Activated naive CD8-positive, alpha-beta T cell treated with anti-CD3 and anti-CD28 coated beads, Interleukin-2, amount 50 U/mL, for 16 hours (primary cell): Measurements from ENCODE around the gene FOXP1.

Source experiments
- DNase-seq: peaks from one replicate; pipeline ENCODE4 v3.0.0-alpha.2; 2020; ENCODE audit warnings: low read depth, low spot score

FOXP1 gene

DNA sequence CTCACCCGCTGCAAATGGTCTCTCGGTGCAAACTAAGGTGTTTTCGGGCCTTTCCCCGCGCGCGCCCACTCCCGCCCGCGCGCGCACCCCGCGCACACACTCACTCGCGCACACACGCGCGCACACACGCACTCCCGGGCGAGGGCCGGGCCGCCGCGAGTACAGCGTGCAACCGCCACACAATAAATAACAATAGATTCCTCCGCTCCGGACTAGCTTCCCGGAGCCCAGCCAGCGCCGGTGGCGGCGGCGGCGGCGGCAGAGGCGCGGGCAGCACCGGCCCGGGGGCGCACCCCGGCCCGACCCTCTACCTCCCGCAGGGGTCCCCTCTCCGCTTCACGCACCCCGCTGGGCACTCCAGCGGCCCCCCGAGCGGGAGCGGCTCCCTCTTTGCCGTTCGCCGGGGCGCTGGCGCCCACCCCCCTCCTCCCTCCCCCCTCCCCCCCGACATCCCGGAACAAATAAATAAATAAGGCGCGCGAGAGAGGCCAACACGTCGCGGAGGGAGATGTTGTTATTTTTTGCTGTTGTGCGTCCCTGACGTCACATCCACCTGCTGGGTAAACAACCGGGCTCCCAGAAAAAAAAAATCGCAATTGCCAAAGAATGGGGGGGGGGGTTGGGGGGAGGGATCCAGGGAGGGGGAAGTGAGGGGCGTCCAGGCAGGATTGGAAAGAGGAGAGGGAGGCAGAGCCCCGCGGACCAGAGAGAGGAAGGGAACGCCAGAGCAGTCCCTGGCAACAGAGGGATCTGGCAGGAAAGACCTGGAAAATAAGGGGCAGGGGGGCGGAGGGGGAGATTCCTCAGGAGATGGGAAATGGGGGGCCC is at the start of gene FOXP1:
Gene FOXP1 (minus strand): TSS at position 163 of the 828 bp plus-strand sequence. CDS start 385,347 bp downstream, outside the sequence.
- peak; percentile 21 for DNase-seq

DNA sequence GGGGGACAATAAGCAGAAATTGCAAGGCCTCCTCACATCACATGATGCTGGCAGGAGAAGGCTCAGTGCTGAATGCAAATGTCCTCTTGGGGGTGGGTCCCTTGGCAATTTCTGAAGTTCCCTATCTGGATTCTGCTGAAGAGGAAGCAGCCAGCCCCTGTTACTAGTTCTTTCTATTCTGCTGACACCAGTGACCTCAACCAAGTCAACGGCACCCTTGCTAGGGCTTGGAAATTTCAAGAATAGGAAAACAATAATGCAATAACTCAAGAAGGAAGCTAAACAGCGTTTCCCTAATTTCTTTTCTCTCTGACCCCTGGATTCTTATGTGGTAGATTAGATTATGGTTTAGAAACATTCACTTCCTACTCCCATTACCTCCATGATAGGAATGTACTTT is 46.2 kb upstream of the FOXP1 start:
- no peak for DNase-seq

DNA sequence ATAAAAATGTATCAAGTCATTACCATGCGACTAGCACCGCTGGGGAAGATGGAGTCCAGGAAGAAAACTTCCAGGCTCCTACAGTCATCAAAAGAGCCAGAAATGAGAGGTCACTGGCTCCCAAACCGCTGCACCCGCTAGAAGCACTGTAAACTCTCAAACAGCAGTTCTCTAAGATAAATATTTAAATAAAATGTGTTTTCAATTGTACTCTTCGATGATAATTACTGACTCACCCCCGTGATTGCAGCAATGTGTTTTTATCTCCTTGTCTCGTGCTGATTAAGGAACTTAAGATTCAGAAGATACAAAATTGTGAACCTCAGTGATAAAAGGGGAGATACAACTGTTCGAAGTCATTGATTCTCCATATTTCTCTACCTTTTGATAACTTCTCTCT is 45.8 kb upstream of the FOXP1 start:
- no peak for DNase-seq

DNA sequence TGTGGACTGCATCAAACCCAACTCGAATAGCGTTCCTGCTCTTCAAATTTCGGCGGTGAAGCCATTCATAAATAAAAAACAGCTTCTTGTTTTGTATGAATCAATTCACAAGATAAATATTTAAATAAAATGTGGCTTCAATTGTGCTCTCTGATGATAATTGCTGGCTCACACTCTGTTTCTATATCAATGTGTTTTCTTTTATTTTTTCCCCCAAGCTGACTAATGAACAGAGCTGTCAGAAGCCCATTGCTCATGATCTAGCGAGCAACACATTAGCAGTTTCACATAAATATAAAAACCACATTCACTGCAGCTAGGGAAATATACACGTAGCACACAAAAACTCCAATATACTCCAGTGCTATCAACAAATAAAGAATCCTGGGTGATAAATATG is 45.0 kb upstream of the FOXP1 start:
- no peak for DNase-seq

DNA sequence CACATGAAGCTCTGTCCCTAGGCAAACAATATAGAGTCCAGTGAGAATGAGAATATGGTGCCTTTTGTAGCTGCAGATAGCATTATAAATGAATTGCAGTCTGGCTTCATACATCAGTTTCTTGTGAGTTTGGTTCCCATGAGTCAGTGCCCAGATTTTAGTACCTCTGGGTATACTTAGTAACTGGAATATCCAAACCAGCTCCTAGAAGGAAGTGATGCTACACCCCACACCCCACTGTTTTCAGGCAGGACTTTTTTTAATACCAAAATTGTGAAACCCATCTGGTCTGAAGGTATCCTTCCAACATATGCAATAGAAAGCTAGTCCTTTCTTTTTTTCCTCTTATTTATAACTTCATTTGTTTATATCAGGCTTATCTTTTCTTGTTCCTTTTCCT is 42.1 kb upstream of the FOXP1 start:
- DNase-seq: no peak

DNA sequence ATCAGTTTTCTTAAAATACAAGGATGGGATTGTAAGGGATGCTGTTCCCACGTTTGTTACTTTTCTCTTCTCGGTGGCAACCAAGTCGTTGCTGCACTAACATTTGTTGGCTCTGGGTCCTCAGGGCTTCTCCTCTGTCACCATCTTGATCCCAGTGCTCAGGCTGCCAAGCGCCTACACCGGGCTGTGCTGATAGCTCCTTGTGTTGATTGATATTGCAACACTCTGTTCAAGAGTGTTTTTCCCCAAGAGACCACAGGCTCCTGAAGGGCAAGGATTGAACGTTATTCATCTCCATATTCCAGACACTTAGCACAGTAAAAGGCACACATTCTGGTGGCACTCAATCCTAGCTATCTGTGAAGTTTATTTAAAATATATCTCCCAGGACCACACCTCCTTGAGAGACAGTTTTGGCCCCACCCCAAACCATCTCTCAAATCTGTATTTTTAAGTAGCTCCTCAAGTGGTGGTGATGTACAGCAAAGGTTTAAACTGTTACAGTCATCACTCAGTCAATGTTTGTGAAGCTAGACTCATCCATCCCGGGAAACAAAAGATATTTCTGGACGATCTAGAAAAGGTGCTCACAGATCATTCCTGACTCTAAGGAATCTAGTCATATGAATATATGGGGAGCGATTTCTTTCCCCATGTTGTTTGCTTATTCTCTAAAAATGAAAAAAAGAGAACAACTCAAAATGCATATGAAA is 38.5 kb upstream of the FOXP1 start:
- DNase-seq: no peak

DNA sequence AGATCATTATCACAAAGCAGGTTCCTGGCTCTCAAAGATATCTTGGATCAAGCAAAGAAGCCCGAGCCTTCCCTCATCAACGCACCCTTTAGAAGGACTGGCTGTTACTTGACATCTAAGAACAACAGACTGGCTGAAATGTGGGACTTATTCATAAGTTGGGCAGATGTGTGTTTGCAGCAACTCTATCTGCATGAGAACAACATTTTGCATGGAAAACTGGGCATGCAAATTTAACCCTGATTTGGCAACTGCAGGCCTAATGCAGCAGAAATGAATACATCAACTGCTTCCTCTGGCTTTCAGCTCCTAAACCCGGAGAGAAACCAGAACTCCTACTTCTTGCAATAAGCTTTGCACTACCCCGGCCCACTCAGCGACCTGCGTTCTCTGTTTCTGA is 35.0 kb upstream of the FOXP1 start:
- DNase-seq: no peak

DNA sequence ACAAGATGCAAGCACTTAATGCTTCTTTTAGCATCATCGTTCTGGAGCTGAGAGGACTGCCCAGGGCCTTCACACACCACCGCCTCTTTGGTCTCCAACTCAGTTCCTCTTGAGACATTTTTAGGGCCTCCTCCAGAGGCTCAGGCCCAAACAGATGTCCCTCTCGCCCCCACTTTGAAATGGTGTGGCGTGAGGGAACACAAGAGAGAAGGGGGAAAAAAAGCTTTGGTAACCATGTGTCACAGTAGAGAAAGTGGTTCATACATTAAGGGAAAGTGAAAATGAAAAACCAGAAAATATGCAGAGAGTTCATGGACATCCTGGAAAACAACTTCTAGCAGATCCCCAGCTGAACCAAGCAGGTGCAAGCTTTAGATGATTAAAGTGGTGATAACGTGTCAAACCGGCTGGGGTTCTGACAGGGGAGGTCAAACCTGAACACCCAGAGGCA is 33.1 kb upstream of the FOXP1 start:
- DNase-seq: no peak

DNA sequence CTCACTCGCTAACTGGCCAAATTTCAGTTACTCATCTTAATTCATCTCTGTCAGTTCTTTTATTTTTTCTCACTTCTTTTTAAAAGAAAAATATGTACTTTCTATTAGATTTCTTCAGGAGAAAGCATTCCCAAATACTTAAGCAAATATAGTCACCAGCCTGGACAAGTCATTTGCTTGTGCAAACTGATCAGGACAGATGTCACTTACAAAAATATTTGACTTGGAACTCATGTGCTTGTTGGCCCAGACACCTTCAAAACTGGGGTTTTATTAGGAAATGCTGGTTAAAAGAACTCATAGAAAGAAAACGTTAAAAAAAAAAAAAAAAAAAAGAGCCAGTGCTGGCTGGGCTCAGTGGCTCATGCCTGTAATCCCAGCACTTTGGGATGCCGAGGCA is 31.3 kb upstream of the FOXP1 start:
- DNase-seq: no peak

DNA sequence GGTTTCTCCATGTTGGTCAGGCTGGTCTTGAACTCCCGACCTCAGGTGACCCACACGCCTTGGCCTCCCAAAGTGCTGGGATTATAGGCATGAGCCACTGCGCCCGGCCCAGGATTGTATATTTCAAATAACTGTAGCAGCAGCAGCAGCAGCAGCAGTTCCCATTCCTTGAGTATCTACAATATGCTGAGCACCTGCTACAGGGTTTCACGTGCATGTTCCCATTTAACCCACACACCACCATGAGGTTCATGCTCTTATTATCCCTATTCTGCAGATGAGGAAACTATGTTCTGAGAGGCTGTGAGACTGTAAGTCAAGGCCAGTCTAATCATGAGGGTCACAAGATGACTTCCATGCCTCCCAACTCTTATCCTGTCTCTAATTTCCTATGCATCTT is 30.9 kb upstream of the FOXP1 start:
- no peak for DNase-seq

DNA sequence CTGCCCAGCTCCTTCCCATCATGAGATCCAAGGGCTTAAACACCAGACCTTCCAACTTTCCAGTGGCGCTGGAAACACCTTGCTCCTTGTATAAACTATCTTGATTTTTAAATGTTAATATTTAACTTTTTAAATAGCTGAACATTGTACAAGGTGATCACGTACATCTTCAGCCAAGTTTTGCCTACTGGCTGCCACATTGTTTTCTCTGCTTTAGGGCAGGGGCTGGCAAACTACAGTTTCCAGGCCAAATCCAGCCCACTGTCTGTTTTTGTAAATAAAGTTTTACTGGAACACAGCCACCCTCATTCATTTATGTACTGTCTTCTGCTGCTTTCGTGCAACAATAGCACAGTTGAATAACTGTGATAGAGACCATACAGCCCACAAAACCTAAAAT is 27.6 kb upstream of the FOXP1 start:
- no peak for DNase-seq

DNA sequence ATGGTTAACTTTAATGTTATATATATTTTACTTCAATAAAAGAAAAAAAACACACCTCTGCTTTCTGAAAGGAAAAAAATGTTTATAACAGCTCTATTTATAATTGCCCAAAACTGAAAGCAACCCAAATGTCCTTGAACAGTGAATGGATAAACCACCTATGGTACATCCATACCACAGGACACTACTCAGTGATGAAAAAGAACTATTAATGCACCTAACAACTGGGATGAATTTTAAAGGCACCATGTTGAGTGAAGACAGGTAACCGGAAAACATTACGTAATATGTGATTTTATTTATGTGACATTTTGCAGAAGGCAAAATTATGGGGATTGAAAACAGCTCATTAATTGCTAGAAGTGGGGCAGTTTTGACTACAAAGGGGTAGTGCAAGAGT is 23.8 kb upstream of the FOXP1 start:
- DNase-seq: no peak

DNA sequence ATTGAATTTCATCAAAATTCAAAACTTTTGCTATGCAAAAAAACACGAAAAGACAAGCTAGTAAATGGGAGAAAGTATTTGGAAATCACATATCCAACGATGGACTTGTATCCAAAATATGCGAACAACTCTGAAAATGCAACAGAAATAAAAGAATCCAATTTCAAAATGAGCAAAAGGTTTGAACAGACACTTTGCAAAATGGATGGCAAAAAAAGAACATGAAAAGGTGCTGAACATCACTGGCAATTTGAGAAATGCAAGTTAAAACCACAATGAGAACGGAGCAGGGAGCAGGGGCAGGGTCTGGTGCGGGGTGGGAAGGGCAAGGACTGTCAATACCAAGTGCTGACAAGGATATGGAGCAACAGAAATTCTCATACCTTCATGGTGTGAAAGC is 23.1 kb upstream of the FOXP1 start:
- DNase-seq: no peak

DNA sequence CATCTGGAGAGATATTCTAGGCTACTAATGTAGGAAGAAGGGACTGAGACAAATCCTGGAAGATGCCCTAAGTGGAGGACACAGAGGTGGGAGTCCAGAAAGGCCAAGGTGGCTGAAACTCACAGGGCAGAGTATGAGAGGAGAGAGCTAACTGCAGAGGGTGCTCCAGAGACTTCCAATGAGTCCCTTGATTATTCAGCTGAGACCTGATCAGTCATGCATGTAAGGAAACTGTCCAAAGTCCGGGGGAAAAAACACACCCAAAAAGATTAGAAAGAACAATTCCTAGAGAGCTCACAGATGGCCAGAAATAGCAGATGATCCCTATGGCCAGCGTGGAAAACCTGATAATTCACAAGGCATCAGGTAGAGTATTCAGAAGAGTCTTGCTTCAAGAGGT is 18.7 kb upstream of the FOXP1 start:
- DNase-seq: no peak

DNA sequence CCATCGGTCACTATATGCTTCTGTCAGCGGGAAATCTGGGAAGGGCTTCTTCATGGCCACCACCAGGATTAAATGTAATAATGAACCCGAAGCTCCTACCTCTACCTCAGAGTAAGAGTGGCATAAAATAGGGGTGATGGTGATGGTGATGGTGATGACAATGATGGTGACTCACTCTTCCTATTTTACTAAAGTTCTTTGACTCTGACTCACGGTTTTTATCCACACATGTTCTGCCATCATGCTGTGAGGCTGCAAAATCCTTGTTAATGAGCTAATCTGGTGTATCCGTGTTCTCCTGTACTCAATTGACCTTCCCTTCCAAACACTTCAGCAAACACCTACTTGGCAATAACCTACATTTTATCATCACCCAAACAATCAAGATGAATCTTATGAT is 18.3 kb upstream of the FOXP1 start:
- DNase-seq: no peak

DNA sequence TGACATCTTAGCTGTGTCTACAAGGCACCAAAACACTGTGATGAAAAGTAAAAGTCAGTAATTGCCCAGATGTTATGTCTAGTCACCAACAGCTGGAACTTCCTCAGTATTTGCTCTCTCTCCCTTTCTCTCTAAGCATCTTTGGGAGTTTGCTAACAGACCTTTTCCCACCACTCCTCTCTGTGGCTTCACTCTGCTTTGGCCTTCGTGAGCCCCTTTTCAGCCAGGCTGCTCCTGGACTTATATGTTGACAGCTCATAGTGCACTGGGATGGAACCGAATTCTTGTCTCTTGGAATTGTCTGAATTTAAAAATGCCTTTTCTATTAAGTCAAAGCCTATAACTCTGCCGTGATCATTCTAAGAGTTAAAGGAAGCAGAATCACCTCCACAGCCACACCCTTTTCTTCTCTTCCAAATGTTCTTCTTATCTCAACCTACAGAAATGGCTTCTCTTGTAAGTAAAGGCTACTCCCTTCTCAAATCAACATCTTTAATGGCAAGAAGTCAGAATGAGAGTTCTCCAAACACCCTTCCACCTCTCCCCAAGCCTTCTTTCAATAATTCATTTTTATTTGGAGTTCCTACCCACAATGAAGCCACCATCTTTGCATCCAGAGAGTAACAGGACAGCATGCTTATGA is 17.2 kb upstream of the FOXP1 start:
- no peak for DNase-seq

DNA sequence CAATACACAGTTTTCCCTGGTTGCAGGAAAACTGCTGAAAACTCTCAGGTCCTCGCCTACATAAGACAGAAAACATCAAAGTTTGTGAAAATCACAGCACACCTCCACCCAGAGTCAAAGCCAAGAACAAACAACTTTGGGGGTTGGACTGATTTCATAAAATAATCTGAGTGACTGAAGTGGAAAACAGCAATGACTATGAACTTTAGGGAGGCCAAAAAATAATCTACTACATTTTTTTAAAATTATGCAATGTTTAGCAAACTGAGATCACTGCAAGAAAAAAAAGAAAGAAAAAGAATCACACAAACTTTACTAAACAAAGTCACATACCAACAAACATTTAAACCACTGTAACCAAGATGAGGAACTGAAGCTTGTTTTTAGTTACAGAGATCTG is 15.9 kb upstream of the FOXP1 start:
- DNase-seq: no peak

DNA sequence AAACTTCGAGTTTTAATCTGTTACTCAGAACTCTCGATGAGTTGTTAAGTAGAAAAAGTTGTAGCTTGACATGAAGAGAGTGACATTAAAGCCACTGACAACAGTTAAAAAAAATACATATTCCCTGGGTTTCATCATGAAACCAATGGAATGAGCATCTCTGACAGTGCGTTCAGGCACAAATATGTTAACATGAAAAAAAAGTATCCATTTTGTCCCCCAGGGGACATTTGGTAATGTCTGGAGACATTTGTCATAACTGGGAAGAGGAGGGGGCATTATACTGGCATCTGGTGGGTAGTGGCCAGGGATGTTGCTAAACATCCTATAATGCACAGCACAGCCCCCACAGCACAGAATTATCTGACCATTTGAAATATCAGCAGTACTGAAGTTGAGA is 14.8 kb upstream of the FOXP1 start:
- DNase-seq: no peak

DNA sequence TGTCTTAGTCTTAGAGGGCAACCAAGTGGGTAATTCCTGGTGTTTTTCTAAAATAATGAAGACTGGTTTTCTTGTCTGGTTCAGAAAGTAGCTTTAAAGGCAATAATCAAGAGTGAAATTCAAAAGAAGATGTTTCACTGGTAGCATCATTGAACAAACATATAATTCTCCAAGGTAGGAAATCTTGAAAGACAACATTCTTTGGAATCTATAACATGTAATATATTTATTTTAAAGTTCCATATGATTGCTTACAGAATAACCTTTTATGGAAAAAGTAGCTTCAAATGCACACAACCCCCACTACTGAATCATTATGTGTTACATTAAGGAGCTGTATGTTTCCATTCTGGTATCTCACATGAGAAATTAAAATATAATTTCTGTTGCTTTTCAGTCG is 13.8 kb upstream of the FOXP1 start:
- DNase-seq: no peak

DNA sequence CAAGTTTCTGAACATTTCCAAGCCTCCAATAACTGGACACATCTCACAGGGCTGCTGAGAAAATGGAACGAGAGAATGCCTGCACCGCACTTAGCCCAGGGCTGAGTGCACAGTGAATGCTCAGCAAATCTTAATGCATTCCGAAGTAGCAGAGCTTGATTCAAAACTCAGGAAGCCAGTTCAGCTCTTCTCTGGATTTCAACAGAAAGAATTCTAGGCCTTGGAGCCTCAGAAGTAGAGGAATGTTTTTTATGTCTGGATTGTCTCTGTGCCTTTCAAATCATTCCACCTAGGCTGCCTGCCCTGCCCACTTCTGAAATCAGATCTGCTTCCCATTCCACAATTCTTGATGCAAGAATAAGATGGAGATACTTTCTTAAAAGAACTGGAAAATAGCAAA is 9.6 kb upstream of the FOXP1 start:
- DNase-seq: no peak

DNA sequence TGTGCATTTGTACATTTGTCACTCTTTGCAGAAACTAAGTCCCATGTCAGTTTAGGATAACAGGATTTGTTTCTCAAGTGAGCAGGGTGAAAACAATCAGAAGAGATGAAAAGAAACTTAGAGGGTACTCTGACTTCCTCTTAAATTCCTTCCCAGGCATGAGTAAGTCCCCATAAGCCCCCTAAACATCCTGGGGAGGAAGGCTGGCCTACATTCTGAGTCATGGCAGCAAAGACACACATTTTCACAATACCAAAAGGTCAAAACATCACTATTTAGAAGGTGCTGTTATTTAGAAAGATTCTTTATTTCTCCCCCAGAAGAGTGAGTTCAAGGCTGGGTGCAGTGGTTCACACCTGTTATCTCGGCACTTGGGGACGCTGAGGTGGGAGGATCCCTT is 7.6 kb upstream of the FOXP1 start:
- DNase-seq: no peak

DNA sequence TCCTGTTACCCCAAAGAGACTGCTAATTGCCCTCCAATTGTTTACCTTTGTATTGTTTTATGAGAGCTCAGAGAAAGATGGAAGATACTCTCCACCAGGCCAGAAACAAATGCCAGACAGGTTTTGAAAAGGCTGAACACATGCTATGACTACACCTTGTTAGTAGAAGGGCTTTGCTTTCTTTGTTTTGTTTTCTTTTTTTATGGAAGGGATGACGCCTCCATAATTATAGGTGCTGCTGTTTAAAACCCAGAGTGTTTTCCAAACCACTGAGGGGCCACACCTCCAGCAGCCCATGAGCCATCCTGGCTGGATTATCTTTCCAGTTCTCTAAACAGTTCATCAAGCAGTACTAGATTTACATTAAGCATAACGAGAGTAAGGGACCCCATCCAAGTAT is 5.6 kb upstream of the FOXP1 start:
- no peak for DNase-seq

DNA sequence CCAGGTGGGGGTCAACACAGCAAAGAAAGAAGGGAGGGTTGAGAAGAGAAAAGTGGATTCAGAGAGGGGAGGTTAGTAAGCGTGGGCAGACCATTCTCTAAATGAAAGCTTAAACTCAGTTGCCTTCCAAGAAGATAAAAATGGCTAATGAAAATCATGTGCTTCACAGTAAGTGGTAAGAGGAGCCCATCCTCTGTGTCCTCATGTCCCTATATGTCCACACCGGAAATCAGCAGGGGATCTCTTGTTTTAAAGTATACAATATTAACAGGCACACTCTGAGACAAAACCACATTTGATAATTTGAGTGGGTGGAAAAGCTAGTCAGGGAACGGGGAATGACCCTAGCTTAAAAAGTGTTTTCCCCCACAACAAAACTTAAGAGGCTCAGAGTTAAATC is 4.4 kb upstream of the FOXP1 start:
- DNase-seq: no peak
